RWPE1 (cell line): Measurements from ENCODE around the gene RELL2.

Experiments used
- CTCF ChIA-PET: fragments of 350-600 bp; sonication (Branson Sonifier 250); formaldehyde crosslinking; extraction: SDS; loops from one replicate; lab custom pipeline; 2021; lab: Yijun Ruan, JAX
- POLR2A ChIA-PET: fragments of 400-600 bp; formaldehyde crosslinking; extraction: SDS; loops from one replicate; lab custom pipeline; 2020; ENCODE audit warnings: antibody characterized with exemption; ENCODE audit not compliant: low non-redundant PET; lab: Yijun Ruan, JAX
- DNase-seq: peaks from one replicate; pipeline ENCODE4 v3.0.0; 2012; ENCODE audit warnings: low spot score
- H3K27ac ChIP-seq: fragments of 450-650 bp; 2 replicates; pipeline ENCODE4 v1.5.1; 2017
- TF ChIP-seq, protein P1 (sequence below): fragments of 450-650 bp; conservative IDR thresholded peaks from 2 replicates; pipeline ENCODE4 v1.5.1; 2017; ENCODE audit warnings: low read depth, mild to moderate bottlenecking

RELL2 gene

DNA sequence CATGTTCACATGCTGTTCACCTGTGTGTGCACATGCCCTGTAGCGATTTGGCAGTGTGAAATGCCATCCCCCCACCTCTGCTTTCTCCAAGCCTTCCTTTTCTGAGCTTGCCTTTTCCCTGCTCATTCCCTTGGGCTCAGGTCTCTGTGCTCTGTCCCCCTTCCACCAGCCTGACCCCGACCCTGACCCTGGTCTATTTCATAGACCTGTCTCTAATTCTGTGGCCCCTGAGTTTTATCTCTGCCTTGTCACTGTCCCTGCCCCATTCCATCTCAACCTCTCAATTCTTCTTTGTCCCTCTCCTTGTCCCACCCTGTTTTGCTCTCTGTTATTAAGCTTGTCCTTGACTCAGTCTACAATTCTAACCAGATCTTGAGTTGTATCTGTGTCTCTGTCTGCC, 44.5 kb downstream of the RELL2 start:
- DNase-seq, result no peak
- peak overlapping the region; percentile 89 for H3K27ac ChIP-seq
- POLR2A ChIA-PET, result interaction anchor here (0.5 to 0.8 kb wide), 3 partner anchors 10 to 286 kb away, joined by 3 to 4 read pairs (median 3); no protein-coding TSS in a partner anchor
- TF ChIP-seq, protein P1, sequence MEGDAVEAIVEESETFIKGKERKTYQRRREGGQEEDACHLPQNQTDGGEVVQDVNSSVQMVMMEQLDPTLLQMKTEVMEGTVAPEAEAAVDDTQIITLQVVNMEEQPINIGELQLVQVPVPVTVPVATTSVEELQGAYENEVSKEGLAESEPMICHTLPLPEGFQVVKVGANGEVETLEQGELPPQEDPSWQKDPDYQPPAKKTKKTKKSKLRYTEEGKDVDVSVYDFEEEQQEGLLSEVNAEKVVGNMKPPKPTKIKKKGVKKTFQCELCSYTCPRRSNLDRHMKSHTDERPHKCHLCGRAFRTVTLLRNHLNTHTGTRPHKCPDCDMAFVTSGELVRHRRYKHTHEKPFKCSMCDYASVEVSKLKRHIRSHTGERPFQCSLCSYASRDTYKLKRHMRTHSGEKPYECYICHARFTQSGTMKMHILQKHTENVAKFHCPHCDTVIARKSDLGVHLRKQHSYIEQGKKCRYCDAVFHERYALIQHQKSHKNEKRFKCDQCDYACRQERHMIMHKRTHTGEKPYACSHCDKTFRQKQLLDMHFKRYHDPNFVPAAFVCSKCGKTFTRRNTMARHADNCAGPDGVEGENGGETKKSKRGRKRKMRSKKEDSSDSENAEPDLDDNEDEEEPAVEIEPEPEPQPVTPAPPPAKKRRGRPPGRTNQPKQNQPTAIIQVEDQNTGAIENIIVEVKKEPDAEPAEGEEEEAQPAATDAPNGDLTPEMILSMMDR, result no peak
- CTCF ChIA-PET, result interaction anchor here (0.6 to 1.4 kb wide), 5 partner anchors 11 to 1536 kb away, joined by 3 to 7 read pairs (median 3); no protein-coding TSS in a partner anchor

DNA sequence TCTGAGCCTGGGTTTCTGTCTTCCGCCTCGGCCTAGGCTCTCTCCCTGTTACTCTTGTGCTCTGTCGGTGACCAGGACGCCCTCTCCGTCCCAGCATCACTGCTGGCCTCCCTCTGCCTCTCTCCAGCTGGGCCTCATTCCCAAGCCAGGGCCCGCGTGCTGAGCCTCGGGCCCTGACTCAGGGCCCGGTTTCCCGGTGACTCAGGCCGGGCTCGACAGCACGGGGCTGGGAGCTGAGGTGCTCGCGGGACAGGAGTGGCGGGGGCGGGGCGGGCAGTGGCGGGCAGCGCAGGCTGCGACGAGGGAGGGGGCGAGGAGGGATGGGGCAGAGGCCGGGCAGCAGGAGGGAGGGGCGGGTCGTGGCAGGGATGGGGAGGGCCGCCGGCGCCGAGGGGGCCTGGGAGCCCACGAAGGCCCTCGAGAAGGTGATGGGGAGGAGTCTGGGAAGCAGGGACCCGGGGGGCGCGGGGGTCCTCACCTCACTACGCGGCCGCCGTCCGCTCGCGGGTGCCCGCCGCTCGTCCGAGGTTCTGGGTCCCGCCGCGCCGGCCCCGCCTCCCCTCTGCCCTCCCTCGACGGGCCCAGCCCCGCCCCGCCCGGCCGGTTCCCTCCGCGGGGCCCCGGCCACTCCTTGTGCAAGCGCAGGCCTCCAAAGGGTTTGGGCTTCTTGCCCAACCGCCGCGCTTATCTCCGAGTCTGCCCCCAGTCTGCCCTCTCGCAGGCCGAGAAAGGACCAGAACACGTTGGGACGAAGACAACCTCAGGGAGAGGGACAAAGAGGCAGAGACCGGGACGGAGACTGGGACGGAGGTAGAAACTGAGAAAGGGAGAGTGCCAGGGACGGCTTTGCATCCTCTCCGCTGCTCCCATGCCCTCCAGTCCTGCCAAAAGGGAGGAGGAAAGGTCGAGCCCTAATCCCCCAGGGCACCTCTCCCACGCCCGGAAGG, 45.2 kb downstream of the RELL2 start, which contains the start of gene ARAP3:
Gene ARAP3 (minus strand): TSS at position 536 of the 947 bp plus-strand sequence. CDS start 1,744 bp downstream, outside the sequence.
- peak within 1 kb of the TSS; percentile 89 for H3K27ac ChIP-seq
- TF ChIP-seq, protein P1, result no peak
- CTCF ChIA-PET, result interaction anchor here (0.6 to 2.4 kb wide), 6 partner anchors 10 to 1536 kb away, joined by 3 to 18 read pairs (median 4); partner anchors contain the start of gene PCDH1
- POLR2A ChIA-PET, result interaction anchor here (0.6 to 0.8 kb wide), 2 partner anchors 11 to 87 kb away, joined by 3 to 4 read pairs; no protein-coding TSS in a partner anchor
- peak; percentile 95 for DNase-seq

DNA sequence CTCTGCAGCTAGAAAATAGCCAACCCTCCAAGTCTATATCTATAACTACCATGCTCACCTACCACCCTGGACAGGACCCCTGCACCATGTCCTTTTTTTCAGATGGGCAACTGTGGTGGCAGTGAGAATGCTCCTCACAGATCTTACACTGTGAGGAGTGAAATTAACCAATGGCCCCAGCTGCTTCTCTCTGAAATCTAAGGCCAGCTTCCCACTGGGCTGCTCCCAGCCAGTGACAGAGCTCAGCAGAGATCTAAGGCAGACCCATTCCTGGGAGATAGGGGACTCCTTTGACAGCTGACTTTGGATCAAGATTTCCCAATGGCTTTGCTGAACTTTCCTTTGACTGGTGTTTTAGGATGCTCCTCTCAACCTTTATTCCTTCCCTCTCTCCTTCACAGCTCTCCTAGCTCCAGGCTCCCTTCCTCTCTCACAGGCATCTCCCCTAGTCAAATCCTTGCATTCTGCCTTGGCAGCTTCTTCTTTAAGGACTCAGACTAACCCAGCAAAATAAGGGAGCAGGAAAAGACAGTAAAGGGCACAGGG, 46.9 kb downstream of the RELL2 start:
- H3K27ac ChIP-seq, result no peak overlapping the region
- no peak for DNase-seq
- CTCF ChIA-PET, result interaction anchor here (0.6 to 2.4 kb wide), 7 partner anchors 8 to 449 kb away, joined by 3 to 18 read pairs (median 5); no protein-coding TSS in a partner anchor
- TF ChIP-seq, protein P1, result no peak
- POLR2A ChIA-PET, result interaction anchor here (0.7 kb wide), 1 partner anchor 280 kb away, joined by 10 read pairs; no protein-coding TSS in a partner anchor

GRCh38 chr5:141685591-141685990, 48.8 kb downstream of the RELL2 start:
- POLR2A ChIA-PET, result no interaction called here
- CTCF ChIA-PET, result interaction anchor here (1.0 to 1.4 kb wide), 2 partner anchors 30 to 275 kb away, joined by 3 to 6 read pairs; no protein-coding TSS in a partner anchor

GRCh38 chr5:141686648-141687416, 50.0 kb downstream of the RELL2 start:
- H3K27ac ChIP-seq, result no peak overlapping the region
- no peak for DNase-seq
- CTCF ChIA-PET, result interaction anchor here (0.6 kb wide), 2 partner anchors 227 to 1810 kb away, joined by 3 to 4 read pairs; no protein-coding TSS in a partner anchor
- TF ChIP-seq, protein P1, result no peak
- POLR2A ChIA-PET, result interaction anchor here (0.9 kb wide), 1 partner anchor 282 kb away, joined by 3 read pairs; the partner anchor contains the start of gene RNF14

More at GRCh38 chr5:141685591-141685990, 48.8 kb downstream of the RELL2 start:
- no peak for DNase-seq
- H3K27ac ChIP-seq, result no peak overlapping the region
- TF ChIP-seq, protein P1, result no peak
